Mucosa of rectum (tissue), 2 donors: ENCODE results near the gene HHAT.

Experiments
- H3K27ac ChIP-seq, 2 donors: one replicate each; pipeline ENCODE4 v1.7.0; 2013; ENCODE audit warnings: inconsistent platforms in 2 of 2, low read depth in 2 of 2, low read length in 2 of 2
- H3K27me3 ChIP-seq, 2 donors: one replicate each; pipeline ENCODE4 v1.7.0; 2013; ENCODE audit warnings: low read length in 2 of 2; ENCODE audit not compliant: control insufficient read depth in 2 of 2, insufficient read depth in 2 of 2
- H3K36me3 ChIP-seq, 2 donors: one replicate each; pipeline ENCODE4 v1.7.0; 2013; ENCODE audit warnings: low read length in 2 of 2; ENCODE audit not compliant: control insufficient read depth in 2 of 2, insufficient read depth in 2 of 2
- H3K4me1 ChIP-seq, 2 donors: one replicate each; pipeline ENCODE4 v1.7.0; 2013; ENCODE audit warnings: low read length in 2 of 2, mild to moderate bottlenecking in 1 of 2; ENCODE audit not compliant: control insufficient read depth in 2 of 2, insufficient read depth in 2 of 2
- H3K4me3 ChIP-seq, 2 donors: one replicate each; pipeline ENCODE4 v1.7.0; 2013; ENCODE audit warnings: low read length in 2 of 2
- H3K9ac ChIP-seq, 2 donors: one replicate each; pipeline ENCODE4 v1.7.0; 2013; ENCODE audit warnings: low read length in 2 of 2, low read depth in 1 of 2, mild to moderate bottlenecking in 1 of 2
- H3K9me3 ChIP-seq, 2 donors: one replicate each; pipeline ENCODE4 v1.7.0; 2013; ENCODE audit warnings: low read length in 2 of 2; ENCODE audit not compliant: control insufficient read depth in 2 of 2
- donor health status: healthy.
- donor health status: Normal muscosa, but diverticular disease.

Gene HHAT

GRCh38 chr1:210709701-210710100 lies 381.0 kb downstream of the HHAT start:
- no peaks in the 10 kb centered on the region for H3K27me3 ChIP-seq
- H3K27ac ChIP-seq: no peak overlapping the region
- H3K9ac ChIP-seq: no peak overlapping the region
- no peaks in the 10 kb centered on the region for H3K9me3 ChIP-seq
- H3K36me3 ChIP-seq: no peaks in the 10 kb centered on the region
- H3K4me1 ChIP-seq: peaks cover 5 to 13% of the 10 kb centered on the region in 2 donors
- no peak overlapping the region for H3K4me3 ChIP-seq

GRCh38 chr1:210711825-210712612 lies 383.3 kb downstream of the HHAT start:
- H3K4me3 ChIP-seq: no peak overlapping the region
- no peak overlapping the region for H3K9ac ChIP-seq
- no peaks in the 10 kb centered on the region for H3K36me3 ChIP-seq
- H3K27me3 ChIP-seq: no peaks in the 10 kb centered on the region
- peaks cover 2 to 7% of the 10 kb centered on the region in 2 donors for H3K4me1 ChIP-seq
- H3K27ac ChIP-seq: no peak overlapping the region
- no peaks in the 10 kb centered on the region for H3K9me3 ChIP-seq

GRCh38 chr1:210715072-210715471 lies 386.4 kb downstream of the HHAT start:
- H3K9me3 ChIP-seq: no peaks in the 10 kb centered on the region
- no peaks in the 10 kb centered on the region for H3K27me3 ChIP-seq
- no peaks in the 10 kb centered on the region for H3K4me1 ChIP-seq
- H3K9ac ChIP-seq: no peak overlapping the region
- no peaks in the 10 kb centered on the region for H3K36me3 ChIP-seq
- no peak overlapping the region for H3K4me3 ChIP-seq
- no peak overlapping the region for H3K27ac ChIP-seq

- H3K27me3 ChIP-seq: no peaks in the 10 kb centered on the region
Measured at GRCh38 chr1:210722410-210723081, 393.8 kb downstream of the HHAT start.

GRCh38 chr1:210723646-210724045 lies 394.9 kb downstream of the HHAT start:
- Histone ChIP-seq H3K9ac (no peak overlapping the region), H3K27me3 (no peaks in the 10 kb centered on the region), H3K4me3 (no peak overlapping the region), H3K36me3 (no peaks in the 10 kb centered on the region), H3K27ac (no peak overlapping the region), H3K4me1 (no peaks in the 10 kb centered on the region), H3K9me3 (no peaks in the 10 kb centered on the region)

More at GRCh38 chr1:210722410-210723081, 393.8 kb downstream of the HHAT start:
- Histone ChIP-seq H3K9me3 (no peaks in the 10 kb centered on the region), H3K9ac (no peak overlapping the region), H3K4me3 (no peak overlapping the region), H3K27ac (no peak overlapping the region), H3K4me1 (no peaks in the 10 kb centered on the region), H3K36me3 (no peaks in the 10 kb centered on the region)

GRCh38 chr1:210724768-210725167 lies 396.1 kb downstream of the HHAT start:
- Histone ChIP-seq H3K4me1 (no peaks in the 10 kb centered on the region), H3K27me3 (no peaks in the 10 kb centered on the region), H3K36me3 (no peaks in the 10 kb centered on the region), H3K27ac (no peak overlapping the region), H3K9me3 (no peaks in the 10 kb centered on the region), H3K9ac (no peak overlapping the region), H3K4me3 (no peak overlapping the region)
